Measurements from ENCODE around the gene NRROS.
A peak's percentile ranks its signal among the peaks of the same experiment; 100 is the strongest.
"Not testable (repeated sequence)": the region's sequence is repeated elsewhere in the genome, so short reads cannot be mapped to it uniquely, and the experiment has no call there.

NRROS gene

GRCh38 chr3:196639483-196640296 is at the start of gene NRROS:
Gene NRROS (plus strand): TSS chr3:196639694. CDS start chr3:196654540, 14,846 bp downstream.
- peak; percentile 9 for DNase-seq

- no peak for DNase-seq
Observed at GRCh38 chr3:196590279-196590678, 49.2 kb upstream of the NRROS start.

- DNase-seq: no peak
Observed at GRCh38 chr3:196596355-196596754, 43.1 kb upstream of the NRROS start.

- not testable (repeated sequence) for DNase-seq
Observed at GRCh38 chr3:196597971-196598733, 41.3 kb upstream of the NRROS start.

GRCh38 chr3:196599734-196600128 is 39.8 kb upstream of the NRROS start:
- no peak for DNase-seq

GRCh38 chr3:196600359-196600758 is 39.1 kb upstream of the NRROS start:
- DNase-seq: no peak

GRCh38 chr3:196602673-196603072 is 36.8 kb upstream of the NRROS start:
- no peak for DNase-seq

GRCh38 chr3:196603683-196604082 is 35.8 kb upstream of the NRROS start:
- DNase-seq: no peak

- DNase-seq: no peak
Observed at GRCh38 chr3:196604548-196604947, 34.9 kb upstream of the NRROS start.

- DNase-seq: no peak
Observed at GRCh38 chr3:196608693-196609092, 30.8 kb upstream of the NRROS start.

- peak; percentile 41 for DNase-seq
Observed at GRCh38 chr3:196609343-196609775, 30.1 kb upstream of the NRROS start.

GRCh38 chr3:196609805-196610515 is 29.5 kb upstream of the NRROS start:
- no peak for DNase-seq

GRCh38 chr3:196611761-196612483 is 27.6 kb upstream of the NRROS start:
- DNase-seq: no peak

- not testable (repeated sequence) for DNase-seq
Observed at GRCh38 chr3:196615234-196615633, 24.3 kb upstream of the NRROS start.

- DNase-seq: no peak
Observed at GRCh38 chr3:196617256-196617655, 22.2 kb upstream of the NRROS start.

GRCh38 chr3:196619223-196619622 is 20.3 kb upstream of the NRROS start:
- no peak for DNase-seq

GRCh38 chr3:196619627-196620026 is 19.9 kb upstream of the NRROS start:
- DNase-seq: not testable (repeated sequence)

- DNase-seq: no peak
Observed at GRCh38 chr3:196620161-196620604, 19.3 kb upstream of the NRROS start.

GRCh38 chr3:196620684-196621083 is 18.8 kb upstream of the NRROS start:
- DNase-seq: no peak

GRCh38 chr3:196621611-196622010 is 17.9 kb upstream of the NRROS start:
- no peak for DNase-seq

GRCh38 chr3:196624067-196624790 is 15.3 kb upstream of the NRROS start:
- DNase-seq: no peak

GRCh38 chr3:196624907-196625306 is 14.6 kb upstream of the NRROS start:
- no peak for DNase-seq
